ENCODE measurements around the gene LEPR. TPM values are rescaled to one million over a fixed set of nuclear protein-coding genes. Genes with fewer than 3 reads are reported as not detected.

LEPR gene
- total and polyA plus RNA-seq, 12 donors = 3.8 to 16.2 (median 6.8) TPM

DNA sequence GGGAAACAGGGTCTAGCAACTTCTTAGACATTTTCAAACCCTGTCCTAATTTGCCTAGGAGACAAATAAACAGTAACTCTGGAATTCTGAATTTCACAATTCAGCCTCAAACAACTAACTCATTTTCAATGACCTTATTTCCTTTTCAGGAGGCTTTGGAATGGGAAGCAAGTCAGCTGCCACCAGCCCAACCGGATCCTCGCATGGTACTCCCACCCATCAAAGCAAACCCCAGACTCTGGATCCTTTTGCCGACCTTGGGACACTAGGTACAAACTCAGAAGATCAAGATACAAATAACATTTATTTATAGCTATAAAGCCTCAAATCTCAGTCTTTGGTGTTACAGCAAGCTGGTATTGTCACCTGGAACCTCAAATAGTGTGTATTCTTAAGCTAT is 18.9 kb upstream of the LEPR start:
- Histone ChIP-seq H3K4me3 (no peak overlapping the region), H3K4me1 (replicated peaks in 1 of 2) (no peaks in the 10 kb centered on the region), H3K27me3 (no peaks in the 10 kb centered on the region), H3K9me3 (replicated peaks in 1 of 3) (no peaks in the 10 kb centered on the region), H3K36me3 (replicated peaks in 1 of 2) (no peaks in the 10 kb centered on the region), H3K27ac (no peak overlapping the region)
- intact Hi-C loops (cut with DNase I) = no loop called here
- DNase-seq = no peak
- WGBS, 4 donors = 77 to 88% (median 85%) methylated on average over 3 of the region's 3 CpGs
- no peak for TF ChIP-seq CTCF (IDR thresholded peaks at IDR 0.05)

DNA sequence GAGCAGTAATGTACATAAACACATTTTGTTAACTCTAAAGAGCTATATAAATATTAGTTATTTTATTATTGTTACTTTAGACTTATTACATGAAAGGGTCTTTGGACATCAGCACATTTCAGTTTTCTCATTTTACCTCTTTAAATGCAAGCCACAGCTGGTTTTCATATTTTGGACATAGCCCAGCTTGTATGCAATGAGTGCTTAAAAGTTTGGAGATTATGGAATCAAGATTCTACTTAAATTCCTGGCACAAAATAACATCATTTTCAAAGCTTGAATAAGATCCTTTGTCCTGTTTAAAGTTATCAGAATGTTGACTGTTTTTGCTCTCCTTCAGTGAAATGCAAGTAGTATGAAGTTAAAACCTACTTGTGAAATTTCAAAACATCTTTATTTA is 15.5 kb upstream of the LEPR start:
- H3K27me3 ChIP-seq = no peaks in the 10 kb centered on the region
- H3K27ac ChIP-seq = no peak overlapping the region
- H3K4me3 ChIP-seq = no peak overlapping the region
- H3K4me1 ChIP-seq (replicated peaks in 1 of 2) = no peaks in the 10 kb centered on the region
- no peaks in the 10 kb centered on the region for H3K9me3 ChIP-seq (replicated peaks in 1 of 3)
- intact Hi-C loops (cut with DNase I) = no loop called here
- no peaks in the 10 kb centered on the region for H3K36me3 ChIP-seq (replicated peaks in 1 of 2)
- TF ChIP-seq CTCF (IDR thresholded peaks at IDR 0.05) (no peak), POLR2A (IDR thresholded peaks at IDR 0.05) (no peak)
- no peak for DNase-seq

DNA sequence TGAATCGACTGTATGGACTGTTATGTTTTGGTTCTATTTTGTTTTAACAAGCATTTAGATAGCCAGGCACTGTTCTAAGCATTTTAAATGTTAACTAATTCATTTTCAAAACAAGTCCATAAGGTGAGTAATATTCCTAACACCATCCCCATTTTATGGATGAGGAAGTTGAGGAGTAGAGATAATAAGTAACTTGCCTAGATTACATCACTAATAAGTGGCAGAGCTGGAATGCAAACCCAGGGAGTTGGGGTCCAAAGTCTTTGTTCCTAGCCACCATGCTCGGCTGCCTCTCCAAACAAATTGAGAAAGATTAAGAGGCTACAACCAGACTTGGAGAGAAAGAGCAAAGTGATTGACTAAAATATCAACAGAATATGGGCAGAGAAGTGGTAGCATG is 12.6 kb upstream of the LEPR start:
- 86 to 92% (median 89%) methylated on average over 2 of the region's 2 CpGs for WGBS, 4 donors
- DNase-seq = no peak
- Histone ChIP-seq H3K4me3 (no peak overlapping the region), H3K27me3 (no peaks in the 10 kb centered on the region), H3K9me3 (replicated peaks in 1 of 3) (no peaks in the 10 kb centered on the region), H3K4me1 (replicated peaks in 1 of 2) (no peaks in the 10 kb centered on the region), H3K27ac (no peak overlapping the region), H3K36me3 (replicated peaks in 1 of 2) (no peaks in the 10 kb centered on the region)
- intact Hi-C loops (cut with DNase I) = no loop called here
- TF ChIP-seq CTCF (IDR thresholded peaks at IDR 0.05) (no peak), POLR2A (IDR thresholded peaks at IDR 0.05) (no peak)

DNA sequence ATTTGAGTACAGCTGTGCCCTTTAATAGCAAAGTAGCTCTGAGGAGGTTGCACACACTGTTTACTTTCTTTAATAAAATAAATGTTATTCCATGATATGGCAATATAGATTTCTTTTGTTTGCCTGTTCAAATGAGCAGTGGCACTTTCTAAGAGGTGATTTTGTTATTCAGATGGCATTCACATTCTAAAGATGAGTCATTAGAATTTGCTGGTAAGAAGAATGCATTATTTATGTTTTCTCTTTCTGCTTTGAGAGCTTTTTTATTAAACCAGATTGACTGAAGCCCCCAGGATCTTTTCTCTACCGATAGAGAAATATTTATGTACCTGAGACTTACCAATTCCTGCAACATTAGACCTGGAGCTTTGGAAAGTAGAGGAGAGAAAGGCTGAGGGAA is 11.2 kb upstream of the LEPR start:
- intact Hi-C loops (cut with DNase I) = no loop called here
- 65 to 81% (median 76%) methylated on average over 1 of the region's 1 CpG for WGBS, 4 donors
- TF ChIP-seq POLR2A (IDR thresholded peaks at IDR 0.05) (no peak), CTCF (IDR thresholded peaks at IDR 0.05) (no peak)
- Histone ChIP-seq H3K27me3 (no peaks in the 10 kb centered on the region), H3K36me3 (replicated peaks in 1 of 2) (no peaks in the 10 kb centered on the region), H3K4me3 (no peak overlapping the region), H3K4me1 (replicated peaks in 1 of 2) (no peaks in the 10 kb centered on the region), H3K9me3 (replicated peaks in 1 of 3) (no peaks in the 10 kb centered on the region), H3K27ac (no peak overlapping the region)
- no peak for DNase-seq

Measured in adrenal gland (tissue), 12 donors.